ENCODE measurements around the gene TASP1.

- TF ChIP-seq, protein P1, sequence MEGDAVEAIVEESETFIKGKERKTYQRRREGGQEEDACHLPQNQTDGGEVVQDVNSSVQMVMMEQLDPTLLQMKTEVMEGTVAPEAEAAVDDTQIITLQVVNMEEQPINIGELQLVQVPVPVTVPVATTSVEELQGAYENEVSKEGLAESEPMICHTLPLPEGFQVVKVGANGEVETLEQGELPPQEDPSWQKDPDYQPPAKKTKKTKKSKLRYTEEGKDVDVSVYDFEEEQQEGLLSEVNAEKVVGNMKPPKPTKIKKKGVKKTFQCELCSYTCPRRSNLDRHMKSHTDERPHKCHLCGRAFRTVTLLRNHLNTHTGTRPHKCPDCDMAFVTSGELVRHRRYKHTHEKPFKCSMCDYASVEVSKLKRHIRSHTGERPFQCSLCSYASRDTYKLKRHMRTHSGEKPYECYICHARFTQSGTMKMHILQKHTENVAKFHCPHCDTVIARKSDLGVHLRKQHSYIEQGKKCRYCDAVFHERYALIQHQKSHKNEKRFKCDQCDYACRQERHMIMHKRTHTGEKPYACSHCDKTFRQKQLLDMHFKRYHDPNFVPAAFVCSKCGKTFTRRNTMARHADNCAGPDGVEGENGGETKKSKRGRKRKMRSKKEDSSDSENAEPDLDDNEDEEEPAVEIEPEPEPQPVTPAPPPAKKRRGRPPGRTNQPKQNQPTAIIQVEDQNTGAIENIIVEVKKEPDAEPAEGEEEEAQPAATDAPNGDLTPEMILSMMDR (IDR thresholded peaks at IDR 0.05): no peak
- no peak for TF ChIP-seq POLR2A (IDR thresholded peaks at IDR 0.05)
These were observed 188.8 kb downstream of the TASP1 start for GRCh38 chr20:13449868-13450434.
